GM23338 (cell line): Measurements from ENCODE around the gene CEP72. TPM values are rescaled to one million over a fixed set of nuclear protein-coding genes. Genes with fewer than 3 reads are reported as not detected.
A peak's percentile ranks its signal among the peaks of the same experiment; 100 is the strongest.

Experiments
- ATAC-seq: fragments of 200-7000 bp; cut with Tn5 transposase; 3 replicates; pipeline ENCODE4 v1.9.1; 2020
- DNase-seq: peaks from one replicate; pipeline ENCODE4 v3.0.0-alpha.2; 2015; ENCODE audit warnings: low spot score
- H2AFZ ChIP-seq: fragments of 200-600 bp; sonication (generic); 2 replicates; pipeline ENCODE4 v1.8.0; 2016; ENCODE audit warnings: antibody characterized with exemption, mild to moderate bottlenecking, moderate library complexity
- H3F3A ChIP-seq: fragments of 200-600 bp; sonication (generic); replicated peaks from 2 replicates; pipeline ENCODE4 v1.8.0; 2017; ENCODE audit warnings: antibody characterized with exemption, mixed run types, low read depth
- H3K27ac ChIP-seq: fragments of 200-600 bp; sonication (generic); 2 replicates; pipeline ENCODE4 v1.6.1; 2016; ENCODE audit warnings: low read depth
- H3K27me3 ChIP-seq: fragments of 200-600 bp; sonication (generic); 2 replicates; pipeline ENCODE4 v1.8.0; 2016; ENCODE audit warnings: mild to moderate bottlenecking, mixed run types, moderate library complexity; ENCODE audit not compliant: insufficient read depth
- H3K36me3 ChIP-seq: fragments of 200-600 bp; sonication (generic); 2 replicates; pipeline ENCODE4 v1.8.0; 2016; ENCODE audit warnings: mild to moderate bottlenecking; ENCODE audit not compliant: insufficient read depth
- H3K4me1 ChIP-seq: fragments of 200-600 bp; sonication (generic); 2 replicates; pipeline ENCODE4 v1.8.0; 2016; ENCODE audit warnings: mild to moderate bottlenecking, moderate library complexity; ENCODE audit not compliant: insufficient read depth
- H3K4me2 ChIP-seq: fragments of 200-600 bp; sonication (generic); 2 replicates; pipeline ENCODE4 v1.7.1; 2017; ENCODE audit warnings: mixed run types
- H3K4me3 ChIP-seq: fragments of 200-600 bp; sonication (generic); 2 replicates; pipeline ENCODE4 v1.6.1; 2016; ENCODE audit warnings: mixed run types
- H3K79me2 ChIP-seq: fragments of 200-600 bp; sonication (generic); replicated peaks from 2 replicates; pipeline ENCODE4 v1.8.0; 2017; ENCODE audit warnings: mild to moderate bottlenecking; ENCODE audit not compliant: insufficient read depth
- H3K9me2 ChIP-seq: fragments of 200-600 bp; sonication (generic); 2 replicates; pipeline ENCODE4 v1.8.0; 2017; ENCODE audit not compliant: insufficient read depth
- H4K20me1 ChIP-seq: fragments of 200-600 bp; sonication (generic); replicated peaks from 2 replicates; pipeline ENCODE4 v1.8.0; 2017; ENCODE audit warnings: mild to moderate bottlenecking; ENCODE audit not compliant: insufficient read depth
- H3K27ac Mint-ChIP-seq: 2 replicates; pipeline ENCODE4 v1.8.0; 2020; ENCODE audit warnings: inconsistent platforms, mild to moderate bottlenecking, moderate library complexity, mixed read lengths
- H3K27me3 Mint-ChIP-seq: 3 replicates; pipeline ENCODE4 v1.8.0; 2022; ENCODE audit warnings: low read depth, mild to moderate bottlenecking, moderate library complexity, mixed read lengths, inconsistent platforms; ENCODE audit not compliant: insufficient read depth, poor library complexity
- H3K36me3 Mint-ChIP-seq: 3 replicates; pipeline ENCODE4 v1.8.0; 2021; ENCODE audit warnings: low read depth, mild to moderate bottlenecking, inconsistent platforms, moderate library complexity, mixed read lengths
- H3K4me1 Mint-ChIP-seq: 3 replicates; pipeline ENCODE4 v1.8.0; 2020; ENCODE audit warnings: mild to moderate bottlenecking, inconsistent platforms, mixed read lengths
- H3K4me3 Mint-ChIP-seq: 3 replicates; pipeline ENCODE4 v1.8.0; 2021; ENCODE audit warnings: moderate library complexity, mild to moderate bottlenecking, inconsistent platforms, mixed read lengths
- H3K9me3 Mint-ChIP-seq: 3 replicates; pipeline ENCODE4 v1.8.0; 2020; ENCODE audit warnings: moderate library complexity, mild to moderate bottlenecking, inconsistent platforms, mixed read lengths
- EZH2phosphoT487 ChIP-seq: fragments of 200-600 bp; sonication (generic); IDR thresholded peaks from one replicate; pipeline ENCODE4 v1.8.1; 2018; ENCODE audit warnings: antibody characterized with exemption; ENCODE audit not compliant: unreplicated experiment
- JUNB ChIP-seq: IDR thresholded peaks from one replicate; pipeline ENCODE4 v1.6.1; 2016; ENCODE audit warnings: antibody characterized with exemption; ENCODE audit not compliant: unreplicated experiment
- ZNF331 ChIP-seq: fragments of 250-450 bp; sonication (Bioruptor Pico); IDR thresholded peaks from 2 replicates; pipeline ENCODE4 v1.5.0; 2020; ENCODE audit warnings: low read depth, mild to moderate bottlenecking, moderate library complexity
- ZNF462 ChIP-seq: fragments of 250-450 bp; sonication (Bioruptor Pico); IDR thresholded peaks from 2 replicates; pipeline ENCODE4 v1.5.0; 2020; ENCODE audit warnings: mild to moderate bottlenecking, moderate library complexity
- polyA plus RNA-seq: library from polyadenylated mRNA; unstranded; fragments of >200 nt; fragmentation: Nextera tagmentation; extraction: Ambion mirVana; gene quantifications from 2 replicates; pipeline ENCODE4 v1.2.1, GENCODE V29; 2016
- total RNA-seq: library from RNA; depleted of rRNA; stranded (reverse); fragments of >200 nt; shearing (Covaris generic); gene quantifications from 2 replicates; pipeline ENCODE4 v1.2.3, GENCODE V29; 2014
- TF ChIP-seq, protein P1 (sequence below): IDR thresholded peaks from 2 replicates; pipeline ENCODE4 v1.6.1; 2016; ENCODE audit warnings: antibody characterized with exemption

CEP72 gene
- total and polyA plus RNA-seq, 2 experiments from 2014 or later = 15.5 to 27.1 TPM

DNA sequence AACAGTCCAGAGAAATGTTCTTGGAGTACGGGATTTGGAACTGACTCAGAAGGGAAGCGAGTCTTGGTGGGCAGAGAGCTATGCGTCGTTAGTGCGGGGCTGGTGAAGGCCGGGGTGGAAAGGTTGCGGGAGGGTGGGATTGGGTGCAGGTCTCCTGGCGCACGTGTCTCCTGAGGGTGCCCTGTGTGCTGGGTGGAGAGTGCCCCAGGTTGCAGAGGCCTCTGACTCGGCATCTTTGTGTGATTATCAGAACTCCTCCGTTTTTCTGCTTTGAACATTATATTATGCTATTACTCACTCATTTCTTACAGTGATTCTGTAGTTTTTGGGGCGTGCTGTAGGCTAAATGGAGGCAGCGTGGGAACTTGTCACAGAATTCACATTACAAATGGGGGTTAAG lies 11.4 kb downstream of the CEP72 start:
- no peaks in the 10 kb centered on the region for H3F3A ChIP-seq
- H3K36me3 Mint-ChIP-seq = peaks cover 74% of the 10 kb centered on the region
- H3K79me2 ChIP-seq = peaks cover 16% of the 10 kb centered on the region
- no peaks in the 10 kb centered on the region for H3K27me3 ChIP-seq
- H3K4me1 ChIP-seq = no peaks in the 10 kb centered on the region
- H3K4me1 Mint-ChIP-seq = no peaks in the 10 kb centered on the region
- H3K27ac ChIP-seq = no peak overlapping the region
- no peaks in the 10 kb centered on the region for H3K9me3 Mint-ChIP-seq
- no peak overlapping the region for H3K4me3 Mint-ChIP-seq
- H3K36me3 ChIP-seq = peaks cover 31% of the 10 kb centered on the region; the same call in 1 of the 2 replicates
- H3K4me3 ChIP-seq = no peak overlapping the region
- ATAC-seq (no peak), DNase-seq (no peak)
- H4K20me1 ChIP-seq = peaks cover 13% of the 10 kb centered on the region
- H3K27me3 Mint-ChIP-seq = peaks cover 1% of the 10 kb centered on the region
- H3K27ac Mint-ChIP-seq = peak overlapping the region; percentile 9; the same call in 1 of the 2 replicates
- H2AFZ ChIP-seq = no peak overlapping the region
- H3K4me2 ChIP-seq = no peak overlapping the region
- no peak for TF ChIP-seq JUNB
- no peak for TF ChIP-seq ZNF462 (CRISPR knock-in tag)
- no peak for TF ChIP-seq EZH2phosphoT487
- TF ChIP-seq ZNF331 (CRISPR knock-in tag) = no peak
- TF ChIP-seq, protein P1, sequence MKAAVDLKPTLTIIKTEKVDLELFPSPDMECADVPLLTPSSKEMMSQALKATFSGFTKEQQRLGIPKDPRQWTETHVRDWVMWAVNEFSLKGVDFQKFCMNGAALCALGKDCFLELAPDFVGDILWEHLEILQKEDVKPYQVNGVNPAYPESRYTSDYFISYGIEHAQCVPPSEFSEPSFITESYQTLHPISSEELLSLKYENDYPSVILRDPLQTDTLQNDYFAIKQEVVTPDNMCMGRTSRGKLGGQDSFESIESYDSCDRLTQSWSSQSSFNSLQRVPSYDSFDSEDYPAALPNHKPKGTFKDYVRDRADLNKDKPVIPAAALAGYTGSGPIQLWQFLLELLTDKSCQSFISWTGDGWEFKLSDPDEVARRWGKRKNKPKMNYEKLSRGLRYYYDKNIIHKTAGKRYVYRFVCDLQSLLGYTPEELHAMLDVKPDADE = no peak
- H3K9me2 ChIP-seq = no peaks in the 10 kb centered on the region
